Muscle of back (tissue), 13 donors: ENCODE data around the gene STX1A. TPM values are rescaled to one million over a fixed set of nuclear protein-coding genes. Genes with fewer than 3 reads are reported as not detected.

Source experiments
- DNase-seq, 3 donors: peaks; one replicate each; pipeline versions ENCODE4 v3.0.0 to v3.0.0-alpha.2; 2013
- long read RNA-seq, 9 donors: transcript quantifications; one replicate each; lab custom pipeline, GENCODE V29; 2026
- polyA plus RNA-seq, 10 donors: library from polyadenylated mRNA; unstranded; fragments of 120-200 nt; gene quantifications; one replicate each; pipeline ENCODE4 v1.2.1, GENCODE V29; 2013; ENCODE audit not compliant: insufficient read length in 10 of 10

STX1A gene
- polyA plus RNA-seq = 10 to 100 TPM in 5 of 10 donors, 1 to 10 TPM in 5; 6.2 to 12.2 (median 9.9) TPM
- long read RNA-seq, donor 1, partial matches to known transcripts = 0 of 1 reads
- long read RNA-seq, donor 1, other reads (novel, unspliced or antisense) = 0 of 1 reads
- long read RNA-seq, donor 2 = 0 reads
- long read RNA-seq, donor 3 = 0 reads
- long read RNA-seq, donor 4 = 0 reads
- long read RNA-seq, donor 5 = 0 reads
- long read RNA-seq, donor 6, partial matches to known transcripts = 0 of 1 reads
- long read RNA-seq, donor 6, other reads (novel, unspliced or antisense) = 0 of 1 reads
- long read RNA-seq, donor 7 = 0 reads
- long read RNA-seq, donor 8 = 0 reads
- long read RNA-seq, donor 9 = 0 reads

DNA sequence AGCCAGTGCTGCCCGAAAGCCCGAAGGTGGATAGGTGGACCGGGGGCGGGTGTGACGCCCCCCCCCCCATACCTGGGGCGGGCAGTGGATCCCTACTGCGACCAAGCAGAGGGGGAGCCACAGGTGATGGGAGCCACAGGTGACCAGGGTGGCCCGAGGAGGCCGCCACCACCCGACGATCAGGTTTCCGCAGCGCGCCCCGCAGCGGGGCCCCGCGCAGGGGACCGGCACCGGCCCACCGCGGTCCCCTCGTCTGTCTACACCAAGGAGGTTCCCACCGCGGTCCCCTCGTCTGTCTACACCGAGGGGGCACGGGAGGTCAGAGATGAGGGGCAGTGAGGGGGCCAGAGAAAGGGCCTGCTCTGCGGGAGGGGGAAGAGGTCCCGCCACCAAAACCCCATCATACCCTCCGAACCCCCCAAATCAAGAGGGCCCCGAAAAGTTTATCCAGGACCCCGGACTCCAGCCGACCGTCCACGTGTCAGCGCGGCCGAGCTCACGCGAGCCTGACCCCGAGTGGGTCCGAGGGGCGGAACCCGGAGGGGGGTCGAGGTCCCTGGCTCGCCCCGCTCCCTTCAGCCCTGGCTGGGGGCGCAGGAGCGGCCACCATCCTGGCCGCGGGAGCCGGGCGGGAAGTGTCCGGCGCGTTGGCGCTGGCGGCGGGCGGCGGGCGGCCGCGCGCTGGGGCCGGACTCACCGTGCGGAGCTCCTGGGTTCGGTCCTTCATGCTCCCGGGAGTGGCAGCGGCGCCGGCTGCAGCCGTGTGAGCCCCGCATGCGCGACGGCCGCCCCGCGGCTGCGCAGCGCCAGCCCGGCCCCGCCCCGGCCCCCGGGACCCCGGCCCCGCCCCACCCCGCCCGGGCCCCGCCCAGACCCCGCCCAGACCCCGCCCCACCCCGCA, at the start of gene STX1A:
TSS of gene STX1A (minus strand) at position 765 of the 901 bp plus-strand sequence. CDS start at position 727, 38 bp downstream.
- peak in 2 of 3 donors; percentile 58 to 66 for DNase-seq

GRCh38 chr7:73768641-73769480, 49.4 kb upstream of the STX1A start:
- DNase-seq = no peak

- DNase-seq = no peak
These were observed 47.2 kb upstream of the STX1A start for GRCh38 chr7:73766556-73767229.

- DNase-seq = no peak
These were observed 43.2 kb upstream of the STX1A start for GRCh38 chr7:73762659-73762999.

DNA sequence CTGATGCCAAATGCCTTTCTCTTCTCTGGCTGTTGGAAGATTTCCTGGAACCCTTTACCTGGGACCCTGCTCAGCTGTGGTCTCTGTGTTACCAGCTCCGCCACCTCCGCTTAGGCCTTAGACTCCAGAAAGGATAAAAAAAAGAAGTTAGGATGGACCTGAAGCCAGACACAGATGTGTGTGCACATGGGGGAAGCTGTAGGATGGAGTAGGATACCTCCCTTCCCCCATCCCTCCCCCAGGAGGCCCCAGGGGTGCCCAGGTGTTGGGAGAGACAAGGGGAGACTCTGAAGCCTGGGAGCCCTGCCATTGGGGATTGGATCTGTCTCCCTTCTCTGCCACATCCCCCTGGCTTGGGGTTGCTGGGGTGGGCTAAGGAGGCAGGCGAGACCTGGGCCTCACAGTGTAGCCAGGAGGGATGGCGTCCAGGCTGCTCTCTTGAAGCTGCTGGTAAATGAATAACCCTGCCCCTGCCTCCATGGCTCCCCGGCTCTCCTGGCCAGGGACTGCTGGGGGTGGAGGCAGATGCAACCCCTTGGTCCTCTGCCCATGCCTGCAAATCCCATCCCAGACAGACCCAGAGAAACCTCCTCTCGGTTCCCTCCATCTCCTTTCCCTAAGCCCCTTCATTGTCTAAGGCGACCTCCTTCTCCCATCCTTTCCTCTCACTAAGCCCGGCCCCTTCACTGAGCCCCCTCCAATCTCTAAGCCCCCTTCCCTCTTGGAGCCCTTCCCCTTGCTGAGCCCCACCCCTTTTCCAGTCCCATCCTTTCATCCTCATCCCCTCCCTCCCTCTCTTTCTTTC, 42.6 kb upstream of the STX1A start:
- DNase-seq = no peak

GRCh38 chr7:73758581-73759138, 39.2 kb upstream of the STX1A start:
- no peak for DNase-seq

DNA sequence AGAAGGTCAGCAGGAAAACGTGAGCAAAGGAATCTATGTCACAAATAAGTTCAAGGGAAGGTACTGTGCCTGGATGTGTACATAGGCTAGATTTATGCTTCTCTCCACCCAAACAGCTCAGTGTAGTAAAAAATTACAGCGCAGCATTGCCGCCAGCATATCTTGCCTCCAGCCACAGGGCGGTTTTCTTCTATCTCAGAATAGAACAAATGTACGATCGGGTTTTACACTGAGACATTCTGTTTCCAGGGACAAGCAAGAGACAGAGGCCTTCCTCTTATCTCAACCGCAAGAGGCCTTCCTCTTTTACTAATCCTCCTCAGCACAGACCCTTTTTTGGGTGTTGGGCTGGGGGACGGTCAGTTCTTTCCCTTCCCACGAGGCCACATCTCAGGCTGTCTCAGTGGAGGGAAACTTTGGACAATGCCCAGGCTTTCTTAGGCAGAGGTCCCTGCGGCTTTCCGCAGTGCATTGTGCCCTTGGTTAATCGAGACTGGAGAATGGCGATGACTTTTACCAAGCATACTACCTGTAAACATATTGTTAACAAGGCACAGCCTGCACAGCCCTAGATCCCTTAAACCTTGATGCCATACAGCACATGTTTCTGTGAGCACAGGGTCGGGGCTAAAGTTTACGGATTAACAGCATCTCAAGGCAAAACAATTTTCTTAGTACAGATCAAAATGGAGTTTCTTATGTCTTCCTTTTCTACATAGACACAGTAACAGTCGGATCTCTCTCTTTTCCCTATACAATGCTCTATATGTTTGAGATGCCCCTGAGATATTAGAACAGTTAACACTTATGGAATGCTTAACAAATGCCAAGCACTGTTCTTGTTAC, 30.7 kb upstream of the STX1A start:
- no peak for DNase-seq

GRCh38 chr7:73746378-73746777, 26.9 kb upstream of the STX1A start:
- DNase-seq = no peak

- DNase-seq = peak in 1 of 3 donors; percentile 55
These were observed 23.5 kb upstream of the STX1A start for GRCh38 chr7:73742753-73743641.

GRCh38 chr7:73742338-73742752, 22.9 kb upstream of the STX1A start:
- no peak for DNase-seq

- DNase-seq = no peak
These were observed 22.1 kb upstream of the STX1A start for GRCh38 chr7:73741600-73741999.

DNA sequence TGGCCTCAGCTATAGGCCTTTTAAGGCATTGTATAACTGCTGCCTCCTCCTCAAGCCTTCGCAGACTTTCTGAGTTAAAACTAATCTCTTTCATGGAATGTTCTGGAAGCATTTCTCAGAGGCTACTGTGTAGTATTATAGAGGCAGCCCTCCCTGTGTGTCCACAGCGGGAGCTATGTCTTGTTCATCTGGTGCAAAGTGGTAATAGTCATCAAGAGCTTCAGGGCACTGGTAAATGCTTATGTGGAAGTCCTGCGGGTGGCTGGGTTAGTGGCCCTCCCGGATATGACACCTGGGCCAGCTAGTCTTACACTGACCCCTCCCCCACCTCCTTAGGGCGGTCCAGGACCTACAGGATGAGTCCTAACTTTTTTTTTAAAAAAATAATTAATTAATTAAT, 21.3 kb upstream of the STX1A start:
- DNase-seq = peak in 1 of 3 donors; percentile 27

- no peak for DNase-seq
These were observed 20.7 kb upstream of the STX1A start for GRCh38 chr7:73740212-73740611.

DNA sequence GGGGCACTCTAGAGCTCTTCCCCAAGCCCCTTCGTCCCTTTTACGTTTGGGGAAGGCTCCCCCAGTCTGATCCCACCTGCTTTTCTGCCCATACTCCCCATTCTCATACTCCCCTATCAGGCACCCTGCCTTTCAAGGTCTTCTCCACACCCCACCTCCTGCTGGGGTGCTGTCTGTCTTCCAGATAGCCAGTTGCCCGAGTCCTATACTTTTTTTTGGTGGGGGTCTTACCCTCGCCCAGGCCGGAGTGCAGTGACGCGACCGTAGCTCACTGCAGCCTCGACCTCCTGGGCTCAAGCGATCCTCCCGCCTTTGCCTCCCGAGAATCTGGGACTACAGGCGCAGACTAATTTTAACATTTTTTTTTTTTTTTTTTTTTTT, 19.9 kb upstream of the STX1A start:
- DNase-seq = no peak

DNA sequence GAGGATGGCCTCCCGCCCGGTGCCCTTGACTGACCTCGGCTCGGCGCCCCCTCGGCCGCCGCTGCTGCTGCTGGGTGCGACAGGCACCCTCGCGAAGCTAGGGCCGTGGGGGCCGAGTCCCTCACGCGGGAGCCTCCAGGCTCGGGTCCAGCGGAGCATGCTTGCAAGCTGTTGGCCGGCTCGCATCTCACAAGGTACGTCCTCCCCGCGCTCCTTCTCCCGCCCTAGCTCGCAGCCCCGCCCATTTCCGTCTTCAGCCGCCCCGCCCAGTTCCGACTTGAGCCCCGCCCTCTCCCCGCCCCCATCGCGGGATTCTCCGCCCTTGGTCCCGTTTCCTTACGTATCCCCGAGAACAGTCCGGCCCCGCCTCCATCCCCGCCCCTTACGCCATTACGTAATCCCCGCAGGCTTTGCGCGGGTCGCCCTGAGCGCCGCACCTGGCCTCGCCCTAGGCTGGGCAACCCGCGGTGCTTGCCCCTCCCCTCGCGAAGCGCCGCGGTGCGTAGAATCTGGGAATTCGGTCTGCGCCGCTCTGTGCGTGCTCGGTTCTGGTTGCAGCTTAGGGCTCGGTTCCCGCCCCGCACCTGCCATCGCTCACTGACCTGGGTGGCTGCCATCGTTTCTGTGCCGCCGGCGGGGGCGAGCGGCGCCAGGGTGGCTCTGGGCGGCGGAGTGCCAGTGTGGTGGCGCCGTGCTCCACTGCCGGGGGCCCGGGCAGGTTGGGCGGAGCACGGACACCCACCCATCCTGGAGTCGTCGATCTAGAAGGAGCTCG, 19.3 kb upstream of the STX1A start, which contains the start of gene ABHD11:
TSS of gene ABHD11 (minus strand) at position 191 of the 775 bp plus-strand sequence. CDS start at position 159, 32 bp downstream.
- peak; percentile 93 to 97 (median 95) for DNase-seq

GRCh38 chr7:73738220-73738611, 18.7 kb upstream of the STX1A start:
- peak in 1 of 3 donors; percentile 44 for DNase-seq
